ENCODE data around the gene ZWILCH. TPM values are rescaled to one million over a fixed set of nuclear protein-coding genes. Genes with fewer than 3 reads are reported as not detected.

ZWILCH gene
- total and polyA plus RNA-seq, 9 of the 15 experiments (the other 6 are each of a cell fraction or from before 2014, with no cell fraction given): 32.8 to 94.2 (median 52.1) TPM

DNA sequence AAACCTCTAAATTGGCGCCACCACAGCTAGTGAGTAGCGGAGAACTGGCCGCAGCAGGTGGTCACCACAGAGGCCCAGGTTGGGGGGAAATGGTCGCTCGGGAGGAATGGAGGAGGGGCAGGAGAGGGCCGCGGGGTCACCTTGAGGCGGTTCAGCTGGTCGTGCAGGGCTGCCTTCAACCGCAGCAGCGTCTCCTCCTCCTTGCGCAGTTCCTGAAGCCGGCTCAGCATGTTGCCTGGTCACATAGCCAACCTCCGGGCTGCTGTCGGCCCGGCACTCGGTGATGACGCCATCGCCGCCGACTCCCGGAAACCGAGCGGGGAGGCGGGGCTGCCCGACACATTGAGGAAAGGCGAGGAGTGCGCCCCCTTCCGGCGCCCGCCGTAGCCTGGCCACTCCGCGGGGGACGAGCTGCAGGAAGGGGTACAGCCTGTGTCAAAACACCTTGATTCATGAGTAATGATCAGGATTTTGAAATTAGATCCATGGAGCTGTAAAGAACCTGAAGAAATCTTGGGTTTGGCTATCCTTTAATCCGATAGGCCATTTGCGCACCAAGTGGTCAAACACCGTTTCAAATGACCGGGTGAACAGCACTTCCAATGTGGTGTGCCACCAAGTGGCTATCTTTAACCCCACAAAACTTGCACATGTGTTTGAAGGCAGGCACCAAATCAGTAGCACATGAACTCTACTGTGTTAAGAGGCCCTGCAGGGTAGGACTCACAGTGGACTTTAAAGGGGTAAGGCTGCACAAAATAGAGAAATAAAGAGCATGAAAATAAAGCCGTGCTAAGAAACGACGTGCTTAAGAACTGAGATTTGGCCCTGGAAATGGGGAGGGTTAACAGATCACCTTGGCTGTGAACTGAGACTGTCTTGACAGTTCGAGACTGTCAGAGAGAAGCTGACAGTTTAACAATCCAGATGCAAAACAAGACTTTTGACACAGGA lies 7.3 kb upstream of the ZWILCH start, which contains the start of gene SNAPC5 (continued):
- TF ChIP-seq, protein P1, sequence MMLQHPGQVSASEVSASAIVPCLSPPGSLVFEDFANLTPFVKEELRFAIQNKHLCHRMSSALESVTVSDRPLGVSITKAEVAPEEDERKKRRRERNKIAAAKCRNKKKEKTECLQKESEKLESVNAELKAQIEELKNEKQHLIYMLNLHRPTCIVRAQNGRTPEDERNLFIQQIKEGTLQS (IDR thresholded peaks at IDR 0.05): peak; percentile 91
- TF ChIP-seq, protein P1 (CRISPR knock-in tag; conservative IDR thresholded peaks at IDR 0.05): peak; percentile 66; the same call in 1 of the 2 replicates
- no peak; the same call in 1 of the 2 replicates for TF ChIP-seq GATAD2B (IDR thresholded peaks at IDR 0.05; ENCODE audit: borderline replicate concordance)
- TF ChIP-seq, protein P2, sequence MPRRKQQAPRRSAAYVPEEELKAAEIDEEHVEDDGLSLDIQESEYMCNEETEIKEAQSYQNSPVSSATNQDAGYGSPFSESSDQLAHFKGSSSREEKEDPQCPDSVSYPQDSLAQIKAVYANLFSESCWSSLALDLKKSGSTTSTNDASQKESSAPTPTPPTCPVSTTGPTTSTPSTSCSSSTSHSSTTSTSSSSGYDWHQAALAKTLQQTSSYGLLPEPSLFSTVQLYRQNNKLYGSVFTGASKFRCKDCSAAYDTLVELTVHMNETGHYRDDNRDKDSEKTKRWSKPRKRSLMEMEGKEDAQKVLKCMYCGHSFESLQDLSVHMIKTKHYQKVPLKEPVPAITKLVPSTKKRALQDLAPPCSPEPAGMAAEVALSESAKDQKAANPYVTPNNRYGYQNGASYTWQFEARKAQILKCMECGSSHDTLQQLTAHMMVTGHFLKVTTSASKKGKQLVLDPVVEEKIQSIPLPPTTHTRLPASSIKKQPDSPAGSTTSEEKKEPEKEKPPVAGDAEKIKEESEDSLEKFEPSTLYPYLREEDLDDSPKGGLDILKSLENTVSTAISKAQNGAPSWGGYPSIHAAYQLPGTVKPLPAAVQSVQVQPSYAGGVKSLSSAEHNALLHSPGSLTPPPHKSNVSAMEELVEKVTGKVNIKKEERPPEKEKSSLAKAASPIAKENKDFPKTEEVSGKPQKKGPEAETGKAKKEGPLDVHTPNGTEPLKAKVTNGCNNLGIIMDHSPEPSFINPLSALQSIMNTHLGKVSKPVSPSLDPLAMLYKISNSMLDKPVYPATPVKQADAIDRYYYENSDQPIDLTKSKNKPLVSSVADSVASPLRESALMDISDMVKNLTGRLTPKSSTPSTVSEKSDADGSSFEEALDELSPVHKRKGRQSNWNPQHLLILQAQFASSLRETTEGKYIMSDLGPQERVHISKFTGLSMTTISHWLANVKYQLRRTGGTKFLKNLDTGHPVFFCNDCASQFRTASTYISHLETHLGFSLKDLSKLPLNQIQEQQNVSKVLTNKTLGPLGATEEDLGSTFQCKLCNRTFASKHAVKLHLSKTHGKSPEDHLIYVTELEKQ (CRISPR knock-in tag; IDR thresholded peaks at IDR 0.05): no peak
- TF ChIP-seq CBX3 (IDR thresholded peaks at IDR 0.05; ENCODE audit: borderline replicate concordance in 1 of 2, low read length in 2 of 2): peak in 1 of 2 experiments; percentile 76; a peak in 2 of 3 replicates
- TF ChIP-seq SMAD1 (IDR thresholded peaks at IDR 0.05; ENCODE audit: low read depth, low read length, partially characterized antibody): peak; percentile 59
- TF ChIP-seq ZKSCAN1 (IDR thresholded peaks at IDR 0.05; ENCODE audit: low read depth, low read length): 0 out of 2 replicates have a peak, but pooled peaks have one; percentile 19
- peak; percentile 91 for TF ChIP-seq GABPB1 (CRISPR knock-in tag; IDR thresholded peaks at IDR 0.05)
- TF ChIP-seq, protein P3, sequence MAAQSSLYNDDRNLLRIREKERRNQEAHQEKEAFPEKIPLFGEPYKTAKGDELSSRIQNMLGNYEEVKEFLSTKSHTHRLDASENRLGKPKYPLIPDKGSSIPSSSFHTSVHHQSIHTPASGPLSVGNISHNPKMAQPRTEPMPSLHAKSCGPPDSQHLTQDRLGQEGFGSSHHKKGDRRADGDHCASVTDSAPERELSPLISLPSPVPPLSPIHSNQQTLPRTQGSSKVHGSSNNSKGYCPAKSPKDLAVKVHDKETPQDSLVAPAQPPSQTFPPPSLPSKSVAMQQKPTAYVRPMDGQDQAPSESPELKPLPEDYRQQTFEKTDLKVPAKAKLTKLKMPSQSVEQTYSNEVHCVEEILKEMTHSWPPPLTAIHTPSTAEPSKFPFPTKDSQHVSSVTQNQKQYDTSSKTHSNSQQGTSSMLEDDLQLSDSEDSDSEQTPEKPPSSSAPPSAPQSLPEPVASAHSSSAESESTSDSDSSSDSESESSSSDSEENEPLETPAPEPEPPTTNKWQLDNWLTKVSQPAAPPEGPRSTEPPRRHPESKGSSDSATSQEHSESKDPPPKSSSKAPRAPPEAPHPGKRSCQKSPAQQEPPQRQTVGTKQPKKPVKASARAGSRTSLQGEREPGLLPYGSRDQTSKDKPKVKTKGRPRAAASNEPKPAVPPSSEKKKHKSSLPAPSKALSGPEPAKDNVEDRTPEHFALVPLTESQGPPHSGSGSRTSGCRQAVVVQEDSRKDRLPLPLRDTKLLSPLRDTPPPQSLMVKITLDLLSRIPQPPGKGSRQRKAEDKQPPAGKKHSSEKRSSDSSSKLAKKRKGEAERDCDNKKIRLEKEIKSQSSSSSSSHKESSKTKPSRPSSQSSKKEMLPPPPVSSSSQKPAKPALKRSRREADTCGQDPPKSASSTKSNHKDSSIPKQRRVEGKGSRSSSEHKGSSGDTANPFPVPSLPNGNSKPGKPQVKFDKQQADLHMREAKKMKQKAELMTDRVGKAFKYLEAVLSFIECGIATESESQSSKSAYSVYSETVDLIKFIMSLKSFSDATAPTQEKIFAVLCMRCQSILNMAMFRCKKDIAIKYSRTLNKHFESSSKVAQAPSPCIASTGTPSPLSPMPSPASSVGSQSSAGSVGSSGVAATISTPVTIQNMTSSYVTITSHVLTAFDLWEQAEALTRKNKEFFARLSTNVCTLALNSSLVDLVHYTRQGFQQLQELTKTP (IDR thresholded peaks at IDR 0.05; ENCODE audit: low read depth in 1 of 2, partially characterized antibody in 2 of 2): peak in 1 of 2 experiments; percentile 64
- TF ChIP-seq, protein P4, sequence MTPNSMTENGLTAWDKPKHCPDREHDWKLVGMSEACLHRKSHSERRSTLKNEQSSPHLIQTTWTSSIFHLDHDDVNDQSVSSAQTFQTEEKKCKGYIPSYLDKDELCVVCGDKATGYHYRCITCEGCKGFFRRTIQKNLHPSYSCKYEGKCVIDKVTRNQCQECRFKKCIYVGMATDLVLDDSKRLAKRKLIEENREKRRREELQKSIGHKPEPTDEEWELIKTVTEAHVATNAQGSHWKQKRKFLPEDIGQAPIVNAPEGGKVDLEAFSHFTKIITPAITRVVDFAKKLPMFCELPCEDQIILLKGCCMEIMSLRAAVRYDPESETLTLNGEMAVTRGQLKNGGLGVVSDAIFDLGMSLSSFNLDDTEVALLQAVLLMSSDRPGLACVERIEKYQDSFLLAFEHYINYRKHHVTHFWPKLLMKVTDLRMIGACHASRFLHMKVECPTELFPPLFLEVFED (CRISPR knock-in tag; conservative IDR thresholded peaks at IDR 0.05): no peak; the same call in 1 of the 2 replicates
- TF ChIP-seq, protein P5, sequence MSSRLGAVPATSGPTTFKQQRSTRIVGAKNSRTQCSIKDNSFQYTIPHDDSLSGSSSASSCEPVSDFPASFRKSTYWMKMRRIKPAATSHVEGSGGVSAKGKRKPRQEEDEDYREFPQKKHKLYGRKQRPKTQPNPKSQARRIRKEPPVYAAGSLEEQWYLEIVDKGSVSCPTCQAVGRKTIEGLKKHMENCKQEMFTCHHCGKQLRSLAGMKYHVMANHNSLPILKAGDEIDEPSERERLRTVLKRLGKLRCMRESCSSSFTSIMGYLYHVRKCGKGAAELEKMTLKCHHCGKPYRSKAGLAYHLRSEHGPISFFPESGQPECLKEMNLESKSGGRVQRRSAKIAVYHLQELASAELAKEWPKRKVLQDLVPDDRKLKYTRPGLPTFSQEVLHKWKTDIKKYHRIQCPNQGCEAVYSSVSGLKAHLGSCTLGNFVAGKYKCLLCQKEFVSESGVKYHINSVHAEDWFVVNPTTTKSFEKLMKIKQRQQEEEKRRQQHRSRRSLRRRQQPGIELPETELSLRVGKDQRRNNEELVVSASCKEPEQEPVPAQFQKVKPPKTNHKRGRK (tag; IDR thresholded peaks at IDR 0.05): no peak
